Osteocyte (in vitro differentiated cells): ENCODE results near the gene BLCAP. TPM values are rescaled to one million over a fixed set of nuclear protein-coding genes. Genes with fewer than 3 reads are reported as not detected.

Experiments used
- DNase-seq: peaks from one replicate; pipeline ENCODE4 v3.0.0; 2021; ENCODE audit warnings: mixed read lengths; ENCODE audit not compliant: unreplicated experiment; ENCODE audit errors: extremely low spot score
- H3K27ac Mint-ChIP-seq: one replicate; pipeline ENCODE4 v1.8.0; 2021; ENCODE audit warnings: mild to moderate bottlenecking, mixed read lengths; ENCODE audit not compliant: unreplicated experiment
- H3K27me3 Mint-ChIP-seq: one replicate; pipeline ENCODE4 v1.8.0; 2021; ENCODE audit warnings: mixed read lengths; ENCODE audit not compliant: unreplicated experiment
- H3K36me3 Mint-ChIP-seq: one replicate; pipeline ENCODE4 v1.8.0; 2021; ENCODE audit warnings: mixed read lengths; ENCODE audit not compliant: unreplicated experiment
- H3K4me1 Mint-ChIP-seq: one replicate; pipeline ENCODE4 v1.8.0; 2021; ENCODE audit warnings: mixed read lengths; ENCODE audit not compliant: unreplicated experiment
- H3K4me3 Mint-ChIP-seq: one replicate; pipeline ENCODE4 v1.8.0; 2021; ENCODE audit warnings: mild to moderate bottlenecking, moderate library complexity, mixed read lengths; ENCODE audit not compliant: unreplicated experiment
- H3K9me3 Mint-ChIP-seq: one replicate; pipeline ENCODE4 v1.8.0; 2021; ENCODE audit warnings: mixed read lengths; ENCODE audit not compliant: unreplicated experiment
- CTCF ChIP-seq: fragments of 200-600 bp; sonication (generic); IDR thresholded peaks from 2 replicates; pipeline ENCODE4 v1.5.0; 2021; ENCODE audit warnings: antibody characterized with exemption, mild to moderate bottlenecking, moderate library complexity
- total RNA-seq: library from RNA; stranded (reverse); gene quantifications from 2 replicates; pipeline ENCODE4 v1.2.1, GENCODE V29; 2021

BLCAP gene
- total RNA-seq, 1 donor from 2014 or later = 74.5 TPM

GRCh38 chr20:37518606-37519507, 8.8 kb downstream of the BLCAP start:
- Mint-ChIP-seq H3K9me3 (no peaks in the 10 kb centered on the region), H3K27ac (peak overlapping the region; percentile 90), H3K4me1 (peaks cover 66% of the 10 kb centered on the region), H3K36me3 (peaks cover 27% of the 10 kb centered on the region), H3K4me3 (peak overlapping the region; percentile 27), H3K27me3 (no peaks in the 10 kb centered on the region)
- TF ChIP-seq CTCF = no peak
- no peak for DNase-seq

- no peak overlapping the region for H3K27ac Mint-ChIP-seq
- H3K9me3 Mint-ChIP-seq = no peaks in the 10 kb centered on the region
- TF ChIP-seq CTCF = no peak
- no peak for DNase-seq
- no peak overlapping the region for H3K4me3 Mint-ChIP-seq
- H3K27me3 Mint-ChIP-seq = no peaks in the 10 kb centered on the region
- H3K4me1 Mint-ChIP-seq = peaks cover 61% of the 10 kb centered on the region
- peaks cover 26% of the 10 kb centered on the region for H3K36me3 Mint-ChIP-seq
Measured at GRCh38 chr20:37518059-37518458, 9.6 kb downstream of the BLCAP start.

GRCh38 chr20:37516811-37517750, 10.6 kb downstream of the BLCAP start:
- peaks cover 64% of the 10 kb centered on the region for H3K4me1 Mint-ChIP-seq
- no peak for DNase-seq
- peaks cover 29% of the 10 kb centered on the region for H3K36me3 Mint-ChIP-seq
- H3K9me3 Mint-ChIP-seq = no peaks in the 10 kb centered on the region
- no peak for TF ChIP-seq CTCF
- H3K27ac Mint-ChIP-seq = peak overlapping the region; percentile 16
- no peak overlapping the region for H3K4me3 Mint-ChIP-seq
- no peaks in the 10 kb centered on the region for H3K27me3 Mint-ChIP-seq

GRCh38 chr20:37515876-37516275, 11.8 kb downstream of the BLCAP start:
- Mint-ChIP-seq H3K27ac (no peak overlapping the region), H3K4me1 (peaks cover 62% of the 10 kb centered on the region), H3K27me3 (no peaks in the 10 kb centered on the region), H3K9me3 (no peaks in the 10 kb centered on the region), H3K4me3 (no peak overlapping the region), H3K36me3 (peaks cover 36% of the 10 kb centered on the region)
- DNase-seq = no peak
- TF ChIP-seq CTCF = no peak
